HG03571 (cell line): ENCODE measurements around the gene UBE2O.

Experiments
- ATAC-seq: cut with Tn5 transposase; IDR thresholded peaks from one replicate; pipeline ENCODE4 v1.9.1; 2021; ENCODE audit not compliant: unreplicated experiment

Gene UBE2O

DNA sequence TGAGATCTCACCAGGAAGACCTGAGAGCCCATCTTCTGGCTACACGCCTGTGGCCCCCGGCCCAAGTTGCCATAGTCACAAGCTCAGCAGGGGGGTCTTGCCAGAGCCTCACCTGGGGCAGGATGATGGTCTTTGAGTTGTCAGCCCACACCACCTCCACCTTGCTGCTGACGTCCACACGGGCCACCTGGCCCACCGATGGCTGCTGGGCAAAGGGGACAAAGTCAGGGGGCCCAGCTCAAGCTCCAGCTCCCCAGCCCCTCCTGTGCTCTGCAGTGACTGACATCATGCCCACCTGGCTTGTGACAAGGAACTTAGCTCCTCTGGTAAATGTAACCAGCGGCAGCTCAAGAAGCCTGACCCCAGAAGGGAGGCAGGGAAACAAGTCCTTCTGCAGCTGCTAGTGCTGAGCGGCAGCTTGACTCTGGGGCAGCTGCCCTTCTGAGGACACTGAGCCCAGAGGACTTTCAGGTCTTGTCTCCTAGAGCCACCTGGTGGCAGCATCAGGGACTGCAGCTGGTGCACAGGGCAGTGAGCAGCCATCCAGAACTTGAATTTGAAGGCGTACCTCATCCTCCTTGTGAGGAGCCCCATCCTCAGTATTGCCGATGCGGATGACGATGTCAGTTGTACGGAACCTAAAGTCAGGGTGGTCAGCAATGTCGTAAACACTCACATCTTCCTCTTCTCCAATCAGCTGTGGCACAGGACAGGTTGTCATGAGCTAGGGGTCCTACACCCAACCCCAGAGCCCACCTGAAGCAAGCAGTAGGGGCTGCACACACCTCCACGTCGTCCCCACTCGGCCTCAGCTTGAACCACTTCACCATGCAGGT lies 55.0 kb downstream of the UBE2O start:
- no peak for ATAC-seq

DNA sequence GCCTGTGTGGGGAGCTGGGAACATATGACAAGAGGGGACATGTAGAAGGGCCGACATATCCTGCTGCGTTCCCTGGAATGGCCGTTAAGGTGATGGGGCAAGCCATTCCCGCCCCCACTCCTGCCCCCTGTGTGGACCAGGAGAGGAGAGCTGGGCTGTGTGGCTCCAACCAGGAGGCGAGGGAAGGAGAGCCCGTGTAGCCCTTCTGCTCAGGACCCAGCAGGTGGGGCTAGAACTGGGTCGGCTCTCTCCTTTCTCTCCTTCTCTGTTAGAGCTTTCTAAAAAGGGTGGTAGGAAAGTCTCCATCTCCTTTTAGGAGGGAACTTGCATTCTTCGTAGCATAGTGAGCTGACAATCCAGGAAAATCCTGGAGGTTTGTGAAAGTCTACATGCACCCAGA lies 55.8 kb downstream of the UBE2O start:
- ATAC-seq: no peak

DNA sequence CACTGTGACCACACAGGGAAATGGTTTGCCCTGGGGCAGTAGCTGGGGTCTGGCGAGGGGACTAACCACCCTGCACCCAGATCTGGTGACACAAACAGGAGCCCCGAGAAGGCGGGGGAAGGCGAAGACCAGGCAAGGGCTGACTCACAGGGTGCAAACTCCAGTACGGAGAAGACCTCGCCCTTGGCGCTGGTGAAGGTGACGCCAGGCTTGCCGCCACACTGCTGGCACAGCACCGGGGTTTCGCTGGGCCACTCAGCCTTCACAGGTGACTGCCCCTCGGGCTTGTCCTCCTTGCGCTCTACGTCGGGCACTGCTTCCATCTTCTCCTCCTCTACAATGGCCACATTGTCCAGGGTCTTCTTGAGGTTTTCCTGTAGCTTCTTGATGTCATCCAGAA lies 57.0 kb downstream of the UBE2O start:
- ATAC-seq: no peak

DNA sequence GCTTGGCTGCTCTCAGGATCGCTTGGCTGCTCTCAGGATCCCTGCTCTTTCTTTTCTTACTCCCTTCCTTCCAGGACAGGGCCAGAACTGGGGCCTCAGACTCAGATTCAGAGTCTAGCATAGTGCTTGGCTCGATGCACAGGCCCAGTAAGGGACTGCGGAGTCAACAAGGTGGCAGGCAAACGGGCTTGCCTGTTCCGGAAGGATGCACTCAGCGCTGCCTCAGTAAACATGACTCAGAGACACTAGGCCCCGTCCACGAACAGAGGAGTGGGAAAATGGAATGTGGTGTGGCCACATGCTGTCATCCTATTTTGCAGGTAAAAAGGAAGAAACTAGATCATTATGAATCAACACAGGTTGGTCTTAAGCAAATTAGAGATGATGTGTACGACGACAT lies 58.8 kb downstream of the UBE2O start:
- no peak for ATAC-seq

DNA sequence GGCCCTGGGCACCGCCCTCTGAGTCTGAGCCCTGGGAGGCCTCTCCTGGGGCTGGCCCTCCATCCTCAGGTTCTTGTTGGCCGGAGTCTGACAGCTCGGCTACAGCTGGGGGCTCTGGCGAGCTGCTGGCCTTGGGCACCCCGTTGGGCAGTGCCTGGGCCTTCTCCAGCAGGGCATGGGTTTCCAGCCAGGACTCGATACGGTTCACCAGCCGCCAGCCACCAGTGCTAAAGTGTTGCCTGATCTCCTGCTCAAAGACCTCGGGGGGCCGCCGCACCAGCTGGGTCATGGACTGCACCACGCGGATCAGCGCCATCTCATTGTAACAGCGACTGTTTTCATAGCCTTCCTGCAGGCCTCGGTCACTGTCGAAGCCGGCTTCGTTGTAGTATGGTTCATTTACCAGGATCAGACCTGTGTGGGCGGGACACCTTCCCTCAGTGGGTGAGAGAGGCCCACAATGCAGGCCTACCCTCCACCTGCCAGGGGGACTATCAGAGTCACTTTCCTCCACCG lies 61.7 kb downstream of the UBE2O start:
- ATAC-seq: no peak

DNA sequence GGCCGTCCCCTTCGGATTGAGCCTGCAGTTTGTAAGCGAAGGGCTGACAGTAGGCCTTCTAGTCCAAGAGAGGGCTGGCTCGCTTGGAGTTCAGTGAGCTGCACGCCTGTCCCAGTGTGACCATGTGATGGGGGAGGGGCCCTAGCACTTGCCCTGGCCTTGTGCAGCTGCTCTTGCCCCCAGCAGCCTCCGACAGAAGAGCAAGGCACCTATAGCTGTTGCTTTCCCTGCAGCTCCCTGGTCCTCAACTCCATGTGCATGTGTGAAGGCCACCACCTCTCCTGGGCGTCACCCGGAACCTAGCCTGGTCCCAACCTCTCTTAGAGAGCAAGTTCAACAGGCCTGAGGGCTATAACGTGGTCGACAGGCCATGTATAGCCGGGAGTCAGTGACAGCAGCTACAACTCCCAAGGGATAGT lies 62.9 kb downstream of the UBE2O start:
- no peak for ATAC-seq

DNA sequence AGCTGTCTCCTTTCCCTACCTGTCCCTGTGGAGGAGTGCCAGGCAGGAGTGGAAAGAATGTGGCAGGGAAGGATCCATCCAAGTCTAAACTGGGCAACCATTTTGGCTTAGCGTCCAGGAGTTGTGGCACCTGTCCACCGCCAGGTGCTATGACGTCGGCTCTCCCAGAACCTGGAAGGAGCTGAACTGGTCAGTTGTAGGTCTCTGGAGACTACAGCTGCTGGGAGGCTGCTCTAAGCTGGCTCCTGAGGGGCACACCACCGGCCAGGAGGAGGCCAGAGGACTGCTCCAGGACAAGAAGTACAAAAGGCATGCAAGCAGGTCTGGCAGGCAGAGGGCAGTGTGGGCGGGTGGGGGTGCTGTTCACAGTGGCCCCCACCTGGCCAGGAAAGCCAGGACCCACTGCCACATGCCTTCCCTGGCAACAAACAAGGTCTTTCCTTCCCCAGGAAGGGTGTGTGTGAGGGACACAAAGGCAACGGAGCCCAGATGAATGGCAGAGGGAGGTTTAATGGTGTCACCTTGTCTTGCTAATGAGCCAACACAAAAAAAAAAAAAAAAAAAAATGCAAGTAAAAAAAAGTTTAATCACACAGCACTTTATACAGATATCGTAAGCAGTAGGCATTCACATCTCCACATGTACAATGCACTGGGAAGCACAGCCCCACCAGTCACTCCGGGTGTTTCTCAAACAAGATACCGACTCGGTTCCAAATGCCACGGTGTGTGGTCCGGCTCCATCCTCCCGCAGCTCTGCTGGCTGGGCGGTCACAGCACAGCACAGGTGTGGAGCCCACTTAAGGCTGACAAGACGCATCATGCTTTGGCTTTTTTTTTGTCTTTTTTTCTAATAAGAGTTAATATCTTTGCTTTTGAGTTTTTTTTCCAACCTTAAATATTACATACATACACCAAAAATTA lies 63.7 kb downstream of the UBE2O start:
- no peak for ATAC-seq

DNA sequence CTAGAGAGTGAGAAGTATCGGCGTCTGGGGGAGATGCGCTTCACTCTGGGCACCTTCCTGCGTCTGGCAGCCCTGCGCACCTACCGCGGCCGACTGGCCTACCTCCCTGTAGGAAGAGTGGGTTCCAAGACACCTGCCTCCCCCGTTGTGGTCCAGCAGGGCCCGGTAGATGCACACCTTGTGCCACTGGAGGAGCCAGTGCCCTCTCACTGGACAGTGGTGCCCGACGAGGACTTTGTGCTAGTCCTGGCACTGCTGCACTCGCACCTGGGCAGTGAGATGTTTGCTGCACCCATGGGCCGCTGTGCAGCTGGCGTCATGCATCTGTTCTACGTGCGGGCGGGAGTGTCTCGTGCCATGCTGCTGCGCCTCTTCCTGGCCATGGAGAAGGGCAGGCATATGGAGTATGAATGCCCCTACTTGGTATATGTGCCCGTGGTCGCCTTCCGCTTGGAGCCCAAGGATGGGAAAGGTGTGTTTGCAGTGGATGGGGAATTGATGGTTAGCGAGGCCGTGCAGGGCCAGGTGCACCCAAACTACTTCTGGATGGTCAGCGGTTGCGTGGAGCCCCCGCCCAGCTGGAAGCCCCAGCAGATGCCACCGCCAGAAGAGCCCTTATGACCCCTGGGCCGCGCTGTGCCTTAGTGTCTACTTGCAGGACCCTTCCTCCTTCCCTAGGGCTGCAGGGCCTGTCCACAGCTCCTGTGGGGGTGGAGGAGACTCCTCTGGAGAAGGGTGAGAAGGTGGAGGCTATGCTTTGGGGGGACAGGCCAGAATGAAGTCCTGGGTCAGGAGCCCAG lies 65.8 kb downstream of the UBE2O start:
- no peak for ATAC-seq

DNA sequence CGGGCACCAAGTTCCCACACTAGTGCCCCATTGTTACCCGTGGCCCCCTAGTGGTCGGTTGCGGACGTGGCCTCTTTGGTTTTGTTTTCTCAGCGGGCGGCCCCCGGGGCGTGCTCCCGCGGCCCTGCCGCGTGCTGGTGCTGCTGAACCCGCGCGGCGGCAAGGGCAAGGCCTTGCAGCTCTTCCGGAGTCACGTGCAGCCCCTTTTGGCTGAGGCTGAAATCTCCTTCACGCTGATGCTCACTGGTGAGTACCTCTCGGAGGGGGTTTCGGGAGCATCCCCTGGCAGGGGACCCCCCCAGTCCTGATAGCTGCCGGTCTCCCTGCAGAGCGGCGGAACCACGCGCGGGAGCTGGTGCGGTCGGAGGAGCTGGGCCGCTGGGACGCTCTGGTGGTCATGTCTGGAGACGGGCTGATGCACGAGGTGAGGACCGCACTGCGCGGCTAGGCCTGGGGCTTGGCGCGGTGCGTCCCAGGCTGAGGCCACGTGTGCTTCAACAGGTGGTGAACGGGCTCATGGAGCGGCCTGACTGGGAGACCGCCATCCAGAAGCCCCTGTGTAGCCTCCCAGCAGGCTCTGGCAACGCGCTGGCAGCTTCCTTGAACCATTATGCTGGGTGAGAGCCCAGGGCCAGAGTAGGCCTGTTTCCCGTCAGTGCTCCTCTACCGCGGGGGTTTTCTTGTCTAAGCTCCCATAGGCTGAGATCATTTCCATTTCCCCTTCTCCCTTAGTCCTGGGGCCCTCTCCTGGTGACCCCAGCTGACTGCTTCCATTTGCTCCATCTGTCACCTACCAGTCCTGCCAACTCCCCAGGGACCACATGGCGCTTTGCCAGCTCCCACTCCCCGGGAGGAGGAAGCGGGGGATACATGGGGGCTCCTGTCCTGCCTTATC lies 66.8 kb downstream of the UBE2O start:
- ATAC-seq: no peak

DNA sequence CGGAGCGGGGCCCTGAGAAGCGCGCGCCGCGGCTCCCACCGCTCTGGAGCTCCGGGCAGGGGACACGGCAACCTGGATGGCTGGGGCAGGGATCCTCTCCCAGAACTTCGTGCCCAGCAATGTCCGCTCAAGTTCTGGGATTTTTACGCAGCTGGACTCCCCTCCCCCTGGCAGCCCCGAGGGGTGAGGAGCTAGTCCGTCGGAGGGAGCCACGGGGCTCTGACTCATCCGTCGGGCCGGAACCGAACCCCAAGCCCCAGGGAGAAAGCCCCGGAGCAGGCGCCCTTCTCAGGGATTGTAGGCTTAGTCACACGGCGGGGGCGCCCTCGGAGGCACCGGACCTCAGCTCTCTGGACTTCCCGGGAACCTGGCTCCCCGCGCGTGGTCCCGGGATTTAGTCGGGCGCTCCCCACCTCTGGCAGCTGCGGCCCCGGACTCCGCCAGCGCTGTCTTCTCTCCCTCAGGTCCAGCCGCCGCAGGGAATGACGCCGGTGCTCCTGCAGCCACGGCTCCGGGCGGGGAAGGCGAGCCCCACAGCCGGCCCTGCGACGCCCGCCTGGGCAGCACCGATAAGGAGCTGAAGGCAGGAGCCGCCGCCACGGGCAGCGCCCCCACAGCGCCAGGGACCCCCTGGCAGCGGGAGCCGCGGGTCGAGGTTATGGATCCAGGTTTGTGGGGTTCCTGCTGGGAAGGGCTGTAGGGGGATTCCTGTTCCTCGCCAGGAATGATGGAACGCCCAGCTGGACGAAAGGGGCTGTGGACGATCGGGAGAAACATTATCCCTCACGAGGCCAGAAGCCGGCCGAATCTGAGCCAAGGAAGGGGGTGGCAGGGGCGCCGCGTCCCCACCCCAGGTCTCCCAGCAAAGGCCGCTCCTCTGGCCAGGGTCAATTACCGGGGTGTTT lies 67.7 kb downstream of the UBE2O start:
- ATAC-seq: no peak

DNA sequence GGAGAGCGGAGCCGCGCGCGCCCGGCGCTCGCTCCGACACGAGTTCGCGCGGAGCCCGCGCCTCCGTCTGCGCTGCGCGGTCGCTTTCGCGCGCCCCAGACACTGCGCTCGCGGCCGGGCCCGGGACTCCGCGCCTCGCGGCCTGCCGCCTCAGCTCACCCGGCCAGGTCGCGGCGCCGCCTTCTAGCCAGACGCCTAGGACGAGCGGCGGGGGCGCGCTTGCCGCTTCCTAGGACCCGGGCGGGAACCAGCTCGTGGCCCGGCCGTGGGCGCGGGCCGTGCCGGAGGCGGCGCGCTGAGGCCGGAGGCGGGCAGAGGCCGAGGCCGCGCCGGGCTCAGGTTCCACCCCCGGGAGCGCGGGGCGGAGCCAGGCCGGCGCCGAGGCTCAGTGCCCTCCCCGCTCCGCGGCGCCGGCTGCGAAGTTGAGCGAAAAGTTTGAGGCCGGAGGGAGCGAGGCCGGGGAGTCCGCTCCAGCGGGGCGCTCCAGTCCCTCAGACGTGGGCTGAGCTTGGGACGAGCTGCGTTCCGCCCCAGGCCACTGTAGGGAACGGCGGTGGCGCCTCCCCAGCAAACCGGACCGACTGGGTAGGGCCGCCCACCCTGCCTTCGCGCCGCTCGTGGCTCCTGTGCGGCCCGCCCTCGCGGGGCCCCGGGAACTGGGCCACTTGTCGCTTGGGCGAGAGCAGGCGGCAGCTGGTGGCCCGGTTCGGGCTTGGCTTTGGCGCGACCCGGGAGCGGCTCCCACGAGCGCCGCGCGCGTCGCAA lies 68.5 kb downstream of the UBE2O start, which contains the start of gene SPHK1:
Gene SPHK1 (plus strand): TSS at position 388 of the 765 bp plus-strand sequence. CDS start 1,036 bp downstream, outside the sequence.
- ATAC-seq: no peak

DNA sequence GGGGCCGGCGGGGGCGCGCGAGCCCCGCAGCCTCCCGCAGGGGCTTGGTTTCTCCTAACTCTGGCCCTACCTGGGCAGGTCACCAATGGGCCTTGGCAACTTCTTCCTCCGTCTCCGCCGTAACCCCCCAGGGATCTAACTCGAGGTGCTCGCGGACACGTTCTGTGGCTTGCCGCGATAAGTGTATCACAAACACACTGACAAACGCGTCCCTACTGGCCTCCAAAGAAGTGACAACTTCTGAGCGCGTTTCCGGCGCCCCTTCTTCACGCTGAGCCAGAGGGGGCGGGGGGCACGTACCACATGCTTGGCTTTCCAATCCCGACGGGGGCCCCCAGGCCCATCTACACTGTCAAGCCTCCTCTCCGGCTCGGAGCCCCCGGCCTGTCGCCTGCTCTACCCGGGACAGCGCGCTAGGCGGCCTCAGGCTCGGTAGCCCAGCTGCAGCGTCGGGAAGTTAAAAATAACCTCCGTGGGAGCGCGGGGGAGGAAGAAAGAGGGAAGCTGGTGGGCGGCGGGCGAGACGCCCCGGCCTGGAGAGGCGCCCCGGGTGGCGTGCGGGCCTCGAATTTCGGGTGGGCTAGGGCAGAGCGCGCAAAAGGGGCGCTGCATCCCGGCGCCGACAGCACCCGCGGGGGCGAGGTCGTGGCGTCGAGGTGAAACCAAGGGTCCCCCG lies 69.3 kb downstream of the UBE2O start:
- ATAC-seq: no peak

DNA sequence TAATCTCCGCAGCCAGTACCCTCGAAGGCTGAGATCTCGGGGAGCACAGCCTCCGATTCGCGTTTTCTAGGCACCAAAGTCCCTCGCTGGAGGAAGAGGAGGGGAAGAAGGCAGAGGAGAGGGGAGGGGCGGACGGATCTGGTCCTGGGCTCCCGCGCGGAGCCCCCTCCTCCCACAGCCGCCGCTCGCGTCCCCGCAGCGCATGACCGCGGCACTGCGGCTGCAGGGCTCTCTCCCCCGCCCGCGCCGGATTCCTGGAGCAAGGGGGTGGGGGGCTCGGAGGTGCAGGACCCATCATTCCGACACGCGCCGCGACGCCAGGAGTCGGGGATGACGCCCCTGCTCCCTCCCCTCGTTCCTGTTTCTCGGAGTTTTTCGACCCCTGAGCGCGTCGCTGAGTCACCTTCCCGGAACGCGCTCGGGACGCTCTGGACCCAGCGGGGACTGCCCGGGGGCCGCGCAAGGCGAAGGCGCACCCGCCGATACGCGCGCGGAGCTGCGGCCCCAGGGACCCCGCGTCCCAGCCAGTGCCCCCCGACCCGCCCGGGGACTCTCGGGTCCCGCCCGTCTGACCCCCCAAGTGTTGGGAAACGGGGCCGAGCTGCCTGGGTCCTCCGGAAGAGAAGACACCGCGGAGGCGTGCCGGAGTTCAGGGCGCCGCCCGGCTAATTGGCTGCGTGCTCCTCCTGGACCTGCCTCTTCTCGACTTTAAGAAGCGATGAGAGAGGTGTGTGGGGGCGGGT lies 70.0 kb downstream of the UBE2O start:
- ATAC-seq: no peak

DNA sequence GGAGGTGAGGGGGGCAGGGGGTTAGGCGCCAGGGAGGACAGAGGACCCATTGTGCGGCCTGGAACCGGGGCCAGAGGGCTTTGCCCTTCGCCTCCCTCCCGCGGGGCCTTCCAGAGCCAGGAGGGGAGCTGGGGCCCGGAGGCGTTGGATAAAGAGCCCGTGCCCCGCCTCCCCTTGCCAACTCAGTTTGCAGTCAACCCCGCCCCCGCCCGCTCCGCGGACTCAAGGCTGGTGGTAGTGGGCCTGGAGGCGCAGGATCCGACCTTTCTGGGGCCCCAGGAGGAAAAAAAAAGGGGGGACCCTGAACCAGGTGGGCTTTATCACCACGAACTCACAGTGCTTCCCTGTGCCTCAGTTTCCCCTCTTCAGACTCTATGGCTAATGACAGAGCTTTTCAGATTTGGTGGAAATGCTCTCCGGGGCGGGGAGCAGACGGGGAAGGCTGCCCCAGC lies 70.6 kb downstream of the UBE2O start:
- ATAC-seq: no peak

DNA sequence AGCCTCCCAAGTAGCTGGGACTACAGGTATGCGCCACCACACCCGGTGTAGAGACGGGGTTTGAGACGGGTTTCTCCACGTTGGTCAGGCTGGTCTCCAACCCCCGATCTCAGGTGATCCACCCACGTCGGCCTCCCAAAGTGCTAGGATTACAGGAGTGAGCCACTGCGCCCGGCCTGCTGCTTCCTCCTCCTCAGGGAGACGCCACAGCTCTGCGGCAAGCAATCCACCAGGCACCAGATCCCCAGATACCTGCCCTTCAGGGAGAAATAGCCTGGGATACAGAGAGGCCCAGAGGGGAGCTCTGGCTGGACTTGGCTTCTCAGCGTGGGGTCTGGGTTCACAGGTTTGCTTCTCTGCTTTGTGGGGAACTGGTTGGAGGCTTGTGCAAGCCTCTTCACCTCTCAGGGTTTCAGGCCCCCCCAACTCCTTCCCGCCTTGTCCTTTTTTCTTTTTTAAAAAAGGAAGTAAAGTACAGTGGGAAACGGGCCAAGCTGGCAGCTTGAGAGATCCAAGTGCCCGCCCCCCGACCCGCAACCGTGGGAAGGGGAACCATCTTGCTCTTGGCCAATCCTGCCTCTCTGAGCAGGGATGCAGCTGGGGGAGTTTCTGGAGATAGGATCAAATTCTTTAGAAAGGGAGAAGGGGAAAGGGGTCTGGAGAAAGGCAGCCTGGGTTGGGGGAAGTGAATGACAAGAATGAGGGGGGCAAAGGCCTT lies 71.2 kb downstream of the UBE2O start:
- no peak for ATAC-seq
